D721Med (cell line): Measurements from ENCODE around the gene METTL4.
A peak's percentile ranks its signal among the peaks of the same experiment; 100 is the strongest.

Experiments used
- DNase-seq: peaks from one replicate; pipeline ENCODE4 v3.0.0; 2011; ENCODE audit warnings: low spot score; ENCODE audit not compliant: insufficient read length
- FAIRE-seq: peaks from 2 replicates; lab custom pipeline; 2011; peaks lifted over from hg19 to GRCh38; lab: Jason Lieb, UNC
- TF ChIP-seq, protein P1 (sequence below): IDR thresholded peaks from 2 replicates; pipeline ENCODE4 v1.5.1; 2012; ENCODE audit warnings: mild to moderate bottlenecking, control low read depth; ENCODE audit not compliant: insufficient read depth; ENCODE audit errors: missing control alignments

The METTL4 gene

DNA sequence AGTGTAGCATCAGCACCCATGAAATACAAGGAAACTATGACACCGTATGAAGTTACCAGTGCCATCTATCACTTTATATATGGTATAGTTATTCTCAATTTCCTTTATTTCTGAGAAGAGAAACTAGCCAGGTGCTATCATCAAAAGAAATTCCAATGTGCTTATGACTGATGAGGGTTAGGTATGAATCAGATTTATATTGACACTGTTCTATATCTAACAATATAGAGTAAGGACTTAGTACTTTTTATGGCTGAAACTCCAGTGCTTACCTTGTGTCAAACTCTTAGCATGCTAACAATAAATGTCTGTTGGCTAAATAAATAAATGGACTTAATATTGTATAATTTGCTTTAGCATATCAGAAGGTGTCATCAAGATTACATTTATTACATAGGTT, 6.9 kb downstream of the METTL4 start:
- DNase-seq (no peak), FAIRE-seq (peak; percentile 66)
- TF ChIP-seq, protein P1, sequence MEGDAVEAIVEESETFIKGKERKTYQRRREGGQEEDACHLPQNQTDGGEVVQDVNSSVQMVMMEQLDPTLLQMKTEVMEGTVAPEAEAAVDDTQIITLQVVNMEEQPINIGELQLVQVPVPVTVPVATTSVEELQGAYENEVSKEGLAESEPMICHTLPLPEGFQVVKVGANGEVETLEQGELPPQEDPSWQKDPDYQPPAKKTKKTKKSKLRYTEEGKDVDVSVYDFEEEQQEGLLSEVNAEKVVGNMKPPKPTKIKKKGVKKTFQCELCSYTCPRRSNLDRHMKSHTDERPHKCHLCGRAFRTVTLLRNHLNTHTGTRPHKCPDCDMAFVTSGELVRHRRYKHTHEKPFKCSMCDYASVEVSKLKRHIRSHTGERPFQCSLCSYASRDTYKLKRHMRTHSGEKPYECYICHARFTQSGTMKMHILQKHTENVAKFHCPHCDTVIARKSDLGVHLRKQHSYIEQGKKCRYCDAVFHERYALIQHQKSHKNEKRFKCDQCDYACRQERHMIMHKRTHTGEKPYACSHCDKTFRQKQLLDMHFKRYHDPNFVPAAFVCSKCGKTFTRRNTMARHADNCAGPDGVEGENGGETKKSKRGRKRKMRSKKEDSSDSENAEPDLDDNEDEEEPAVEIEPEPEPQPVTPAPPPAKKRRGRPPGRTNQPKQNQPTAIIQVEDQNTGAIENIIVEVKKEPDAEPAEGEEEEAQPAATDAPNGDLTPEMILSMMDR = no peak

DNA sequence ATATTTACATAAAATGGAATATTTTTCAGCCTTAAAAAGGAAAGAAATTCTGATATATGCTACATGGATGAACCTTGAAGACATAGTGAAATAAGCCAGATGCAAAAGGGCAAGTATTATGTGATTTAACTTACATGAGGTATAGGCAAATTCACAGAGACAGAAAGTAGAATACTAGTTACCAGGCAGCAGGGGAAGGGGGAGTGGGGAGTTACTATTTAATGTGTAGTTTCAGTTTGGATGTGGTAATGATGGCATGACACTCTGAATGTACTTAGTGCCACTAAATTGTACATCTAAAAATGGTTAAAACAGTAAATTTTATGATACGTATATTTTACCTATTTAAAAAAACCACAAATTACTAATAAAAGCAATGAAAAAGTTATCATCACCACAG, 12.1 kb downstream of the METTL4 start:
- TF ChIP-seq, protein P1 = no peak
- no peak for FAIRE-seq

DNA sequence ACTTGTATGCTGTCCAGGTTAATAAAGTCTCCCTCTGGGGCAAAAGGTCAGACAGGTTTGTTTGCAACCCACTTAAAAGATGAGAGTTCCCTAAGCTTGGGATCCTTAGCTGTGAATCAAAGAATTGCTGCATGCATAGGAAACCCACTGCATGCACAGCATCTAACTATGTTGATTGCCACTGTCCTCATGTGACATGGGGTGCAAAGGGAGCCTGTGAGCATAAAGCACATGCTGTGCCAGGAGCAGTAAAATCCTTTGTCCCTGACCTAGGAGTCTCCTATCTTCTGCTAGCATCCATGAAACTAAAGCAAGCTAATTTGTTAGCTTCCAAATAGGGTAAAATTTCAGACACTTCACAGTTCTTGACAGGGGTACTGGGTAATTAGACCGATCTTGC, 13.8 kb downstream of the METTL4 start:
- TF ChIP-seq, protein P1 = no peak
- FAIRE-seq (no peak), DNase-seq (no peak)

More for the DNA sequence above, 12.1 kb downstream of the METTL4 start:
- no peak for DNase-seq

DNA sequence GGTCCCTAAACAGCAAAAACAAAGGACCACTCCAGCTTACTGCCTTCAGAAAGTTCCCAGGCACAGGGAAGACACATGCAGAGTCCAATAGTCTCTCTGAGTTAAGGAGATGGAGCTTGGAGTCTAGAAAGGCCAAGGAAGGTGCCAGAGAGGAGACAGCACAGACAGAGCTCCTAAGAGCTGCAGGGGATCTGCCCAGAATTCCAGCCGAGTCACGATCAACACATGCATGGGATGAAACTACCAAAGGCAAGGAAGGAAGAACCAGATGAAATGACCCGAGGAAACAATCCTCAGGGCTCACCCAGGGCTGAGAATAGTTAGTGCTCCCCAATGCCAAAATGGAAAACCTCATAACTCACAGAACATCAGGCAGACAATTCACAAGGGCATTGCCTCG, 15.4 kb downstream of the METTL4 start:
- TF ChIP-seq, protein P1 = no peak
- DNase-seq = no peak
- FAIRE-seq = no peak

DNA sequence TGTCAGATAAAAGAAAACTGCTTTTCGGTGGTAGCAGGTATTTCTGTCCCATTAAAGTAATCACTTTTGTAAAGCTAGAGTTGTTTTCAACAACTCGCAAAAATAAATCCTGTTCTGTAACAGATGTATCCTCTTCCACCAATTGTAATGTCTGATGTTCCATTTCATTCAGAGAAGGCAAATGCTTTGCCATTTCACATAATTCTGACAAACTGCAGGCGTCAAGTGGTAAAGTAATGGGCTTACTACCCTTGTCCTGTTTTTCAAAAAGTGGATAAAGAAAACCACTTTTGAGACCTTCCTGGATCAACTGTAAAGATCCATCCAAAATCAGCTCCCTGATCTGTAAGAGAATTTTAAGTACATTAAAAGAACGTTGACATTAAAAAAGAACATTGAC, 16.6 kb downstream of the METTL4 start:
- TF ChIP-seq, protein P1 = no peak
- DNase-seq (no peak), FAIRE-seq (peak; percentile 41)

DNA sequence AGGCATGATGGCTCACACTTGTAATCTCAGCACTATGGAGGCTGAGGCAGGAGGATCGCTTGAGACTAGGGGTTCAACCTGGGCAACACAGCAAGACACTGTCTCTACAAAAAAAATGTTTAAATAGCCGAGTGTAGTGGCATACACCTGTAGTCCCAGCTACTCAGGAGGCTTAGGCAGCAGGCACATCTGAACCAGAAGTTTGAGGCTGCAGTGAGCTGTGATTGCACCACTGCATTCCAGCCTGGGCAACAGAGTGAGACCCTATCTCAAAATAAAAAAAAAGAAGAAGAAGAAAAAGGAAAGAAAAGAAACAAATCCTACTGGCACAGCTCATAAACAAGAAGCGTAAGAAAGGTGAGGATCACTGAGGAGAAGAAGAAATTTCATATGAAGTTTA, 19.9 kb downstream of the METTL4 start:
- FAIRE-seq = peak; percentile 6
- TF ChIP-seq, protein P1 = no peak
- DNase-seq = no peak

DNA sequence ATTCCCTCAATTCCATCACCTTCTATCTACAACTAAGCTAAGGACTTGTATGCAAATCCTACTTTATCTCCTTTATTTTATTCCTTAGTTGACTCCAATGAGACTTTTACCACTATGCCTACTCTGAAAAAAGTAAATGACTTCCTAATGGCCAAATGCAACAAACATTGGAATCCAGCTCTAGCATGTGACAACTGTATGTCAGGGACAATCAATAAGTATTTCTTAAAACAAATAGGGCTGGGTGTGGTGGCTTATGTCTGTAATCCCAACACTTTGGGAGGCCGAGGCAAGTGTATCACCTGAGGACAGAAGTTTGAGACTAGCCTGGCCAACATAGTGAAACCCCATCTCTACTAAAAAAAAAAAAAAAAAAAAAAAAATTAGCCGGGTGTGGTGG, 21.8 kb downstream of the METTL4 start:
- TF ChIP-seq, protein P1 = no peak
- FAIRE-seq (no peak), DNase-seq (no peak)
